Gastrocnemius medialis (tissue), 4 donors: Measurements from ENCODE around the gene ZNF511.

Source experiments
- POLR2A ChIP-seq, 2 donors: fragments of 450-650 bp; IDR thresholded peaks; one replicate each; pipeline ENCODE4 v1.6.1; 2017; ENCODE audit warnings: antibody characterized with exemption in 2 of 2, mild to moderate bottlenecking in 2 of 2, moderate library complexity in 2 of 2
- TF ChIP-seq, protein P1 (sequence below), 5 experiments: fragments of 450-650 bp in 3 of 5; fragments of 200-600 bp in 2 of 5; sonication (generic) in 2 of 5; IDR thresholded peaks in 4 of 5; conservative IDR thresholded peaks in 1 of 5; 1 replicate in 4 of 5; 2 replicates in 1 of 5; pipeline ENCODE4 v1.5.1; 2016 to 2019; ENCODE audit warnings: antibody characterized with exemption in 5 of 5, mild to moderate bottlenecking in 3 of 5, moderate library complexity in 3 of 5

DNA sequence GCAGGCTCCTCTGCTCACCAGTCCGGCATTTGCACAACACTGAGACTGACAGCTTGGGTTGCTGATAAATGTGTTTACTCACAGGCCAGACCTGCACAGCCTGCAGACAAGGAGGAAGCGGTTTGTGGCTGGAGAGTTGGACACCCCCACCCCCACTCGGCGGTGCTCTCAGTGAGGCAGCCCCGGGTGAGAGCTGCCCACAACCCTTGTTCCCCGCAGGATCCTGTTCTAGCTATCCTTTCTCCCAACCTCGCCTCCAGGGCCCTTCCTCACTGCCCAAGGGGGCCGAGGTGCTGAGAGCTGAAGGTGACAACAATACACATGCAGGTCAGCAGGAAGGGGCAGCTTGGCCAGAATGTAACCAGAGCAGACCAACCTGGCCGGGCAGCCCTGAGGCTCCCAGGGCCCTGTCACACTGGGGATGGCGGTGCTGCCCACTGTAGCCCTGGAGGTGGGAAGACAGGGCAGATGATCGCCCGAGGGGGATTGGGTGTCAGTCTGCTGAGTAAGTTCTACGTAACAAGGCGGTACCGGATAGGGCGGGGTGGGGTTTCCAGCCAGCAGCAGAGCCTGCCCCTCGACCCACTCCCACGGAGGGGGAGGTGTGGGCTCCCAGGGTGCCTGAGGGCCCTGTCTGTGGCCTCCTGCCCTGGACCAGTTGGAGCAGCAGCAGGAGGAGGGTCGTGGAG is 30.0 kb upstream of the ZNF511 start:
- TF ChIP-seq POLR2A (IDR thresholded peaks at IDR 0.05), result no peak
- TF ChIP-seq, protein P1, sequence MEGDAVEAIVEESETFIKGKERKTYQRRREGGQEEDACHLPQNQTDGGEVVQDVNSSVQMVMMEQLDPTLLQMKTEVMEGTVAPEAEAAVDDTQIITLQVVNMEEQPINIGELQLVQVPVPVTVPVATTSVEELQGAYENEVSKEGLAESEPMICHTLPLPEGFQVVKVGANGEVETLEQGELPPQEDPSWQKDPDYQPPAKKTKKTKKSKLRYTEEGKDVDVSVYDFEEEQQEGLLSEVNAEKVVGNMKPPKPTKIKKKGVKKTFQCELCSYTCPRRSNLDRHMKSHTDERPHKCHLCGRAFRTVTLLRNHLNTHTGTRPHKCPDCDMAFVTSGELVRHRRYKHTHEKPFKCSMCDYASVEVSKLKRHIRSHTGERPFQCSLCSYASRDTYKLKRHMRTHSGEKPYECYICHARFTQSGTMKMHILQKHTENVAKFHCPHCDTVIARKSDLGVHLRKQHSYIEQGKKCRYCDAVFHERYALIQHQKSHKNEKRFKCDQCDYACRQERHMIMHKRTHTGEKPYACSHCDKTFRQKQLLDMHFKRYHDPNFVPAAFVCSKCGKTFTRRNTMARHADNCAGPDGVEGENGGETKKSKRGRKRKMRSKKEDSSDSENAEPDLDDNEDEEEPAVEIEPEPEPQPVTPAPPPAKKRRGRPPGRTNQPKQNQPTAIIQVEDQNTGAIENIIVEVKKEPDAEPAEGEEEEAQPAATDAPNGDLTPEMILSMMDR (IDR thresholded peaks at IDR 0.05 in 4 of 5, conservative IDR thresholded peaks at IDR 0.05 in 1 of 5), result no peak
